ENCODE measurements around the gene RNF186.

DNA sequence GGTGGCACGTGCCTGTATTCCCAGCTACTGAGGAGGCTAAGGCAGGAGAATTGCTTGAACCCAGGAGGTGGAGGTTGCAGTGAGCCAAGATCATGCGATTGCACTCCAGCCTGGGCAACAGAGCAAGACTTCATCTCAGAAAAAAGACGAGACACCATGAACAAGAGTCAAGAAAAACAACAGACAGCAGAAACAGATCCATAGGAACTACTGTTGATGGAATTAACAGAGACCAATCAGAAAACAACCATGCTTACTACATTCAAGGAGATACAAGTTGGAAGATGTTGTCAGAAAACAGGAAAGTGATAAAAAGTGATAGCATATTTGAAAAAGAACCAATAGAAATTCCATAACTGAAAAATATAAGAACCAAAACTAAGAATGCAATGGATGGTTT, 47.9 kb upstream of the RNF186 start:
- no peak for TF ChIP-seq POLR2A (IDR thresholded peaks at IDR 0.05)
- TF ChIP-seq, protein P1, sequence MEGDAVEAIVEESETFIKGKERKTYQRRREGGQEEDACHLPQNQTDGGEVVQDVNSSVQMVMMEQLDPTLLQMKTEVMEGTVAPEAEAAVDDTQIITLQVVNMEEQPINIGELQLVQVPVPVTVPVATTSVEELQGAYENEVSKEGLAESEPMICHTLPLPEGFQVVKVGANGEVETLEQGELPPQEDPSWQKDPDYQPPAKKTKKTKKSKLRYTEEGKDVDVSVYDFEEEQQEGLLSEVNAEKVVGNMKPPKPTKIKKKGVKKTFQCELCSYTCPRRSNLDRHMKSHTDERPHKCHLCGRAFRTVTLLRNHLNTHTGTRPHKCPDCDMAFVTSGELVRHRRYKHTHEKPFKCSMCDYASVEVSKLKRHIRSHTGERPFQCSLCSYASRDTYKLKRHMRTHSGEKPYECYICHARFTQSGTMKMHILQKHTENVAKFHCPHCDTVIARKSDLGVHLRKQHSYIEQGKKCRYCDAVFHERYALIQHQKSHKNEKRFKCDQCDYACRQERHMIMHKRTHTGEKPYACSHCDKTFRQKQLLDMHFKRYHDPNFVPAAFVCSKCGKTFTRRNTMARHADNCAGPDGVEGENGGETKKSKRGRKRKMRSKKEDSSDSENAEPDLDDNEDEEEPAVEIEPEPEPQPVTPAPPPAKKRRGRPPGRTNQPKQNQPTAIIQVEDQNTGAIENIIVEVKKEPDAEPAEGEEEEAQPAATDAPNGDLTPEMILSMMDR (IDR thresholded peaks at IDR 0.05), result no peak

Data from tibial nerve (tissue), 3 donors.